SK-N-SH (cell line): ENCODE data around the gene ASAP3. TPM values are rescaled to one million over a fixed set of nuclear protein-coding genes. Genes with fewer than 3 reads are reported as not detected.

Source experiments
- CTCF ChIA-PET: fragments of 300-600, 350-600 bp; formaldehyde crosslinking; extraction: SDS; loops from one replicate; lab custom pipeline; 2021; lab: Yijun Ruan, JAX
- POLR2A ChIA-PET: fragments of 350-600 bp; sonication (Branson Sonifier 250); formaldehyde crosslinking; extraction: SDS; loops from one replicate; lab custom pipeline; 2020; ENCODE audit warnings: antibody characterized with exemption, inconsistent platforms; lab: Yijun Ruan, JAX
- DNase-seq: peaks from one replicate; pipeline ENCODE4 v3.0.0; 2012
- H2AFZ ChIP-seq: fragments of 200-600 bp; sonication (generic); 2 replicates; pipeline ENCODE4 v1.8.1; 2016; ENCODE audit warnings: antibody characterized with exemption, mild to moderate bottlenecking, low read depth
- H3F3A ChIP-seq: fragments of 200-600 bp; sonication (generic); replicated peaks from 2 replicates; pipeline ENCODE3; 2016; ENCODE audit warnings: antibody characterized with exemption, mild to moderate bottlenecking; ENCODE audit not compliant: insufficient read depth
- H3K27ac ChIP-seq, 2 experiments: fragments of 200-500 bp in 1 of 2; fragments of 200-600 bp in 1 of 2; sonication (Bioruptor generic) in 1 of 2; sonication (generic), shearing (Covaris generic) in 1 of 2; 2 replicates each; pipeline versions ENCODE4 v1.5.1 to v1.6.1; 2014 to 2016; ENCODE audit warnings: low read depth in 2 of 2, inconsistent platforms in 1 of 2, low read length in 1 of 2, mild to moderate bottlenecking in 1 of 2, mixed read lengths in 1 of 2
- H3K27me3 ChIP-seq: fragments of 200-600 bp; sonication (generic), shearing (Covaris generic); 2 replicates; pipeline ENCODE4 v1.6.1; 2016; ENCODE audit warnings: mixed run types; ENCODE audit not compliant: insufficient read depth
- H3K36me3 ChIP-seq, 2 experiments: fragments of 200-500 bp in 1 of 2; fragments of 200-600 bp in 1 of 2; sonication (Bioruptor generic) in 1 of 2; sonication (generic) in 1 of 2; replicated peaks in 1 of 2; 2 replicates each; pipeline versions ENCODE3 to v1.5.1; 2014 to 2016; ENCODE audit warnings: low read length in 1 of 2, mild to moderate bottlenecking in 1 of 2; ENCODE audit not compliant: insufficient read depth in 2 of 2, control insufficient read depth in 1 of 2
- H3K4me1 ChIP-seq, 2 experiments: fragments of 200-500 bp in 1 of 2; fragments of 200-600 bp in 1 of 2; sonication (Bioruptor generic) in 1 of 2; sonication (generic), shearing (Covaris generic) in 1 of 2; 2 replicates each; pipeline versions ENCODE4 v1.5.1 to v1.6.1; 2014 to 2016; ENCODE audit warnings: low read depth in 1 of 2, low read length in 1 of 2, mixed run types in 1 of 2; ENCODE audit not compliant: insufficient read depth in 2 of 2, control insufficient read depth in 1 of 2
- H3K4me2 ChIP-seq: fragments of 200-600 bp; sonication (generic), shearing (Covaris generic); 2 replicates; pipeline ENCODE4 v1.6.1; 2017; ENCODE audit warnings: mixed run types
- H3K4me3 ChIP-seq, 2 experiments: fragments of 200-500 bp in 1 of 2; fragments of 200-600 bp in 1 of 2; sonication (Bioruptor generic) in 1 of 2; sonication (generic), shearing (Covaris generic) in 1 of 2; 2 replicates each; pipeline versions ENCODE4 v1.5.1 to v1.8.1; 2014 to 2016; ENCODE audit warnings: low read depth in 2 of 2, inconsistent platforms in 1 of 2, low read length in 1 of 2, mild to moderate bottlenecking in 1 of 2, mixed read lengths in 1 of 2, moderate library complexity in 1 of 2
- H3K79me2 ChIP-seq: fragments of 200-600 bp; sonication (generic); 2 replicates; pipeline ENCODE4 v1.8.1; 2017; ENCODE audit warnings: mild to moderate bottlenecking; ENCODE audit not compliant: insufficient read depth
- H3K9ac ChIP-seq: fragments of 200-600 bp; sonication (generic); 2 replicates; pipeline ENCODE4 v1.6.1; 2017; ENCODE audit warnings: mixed run types
- H3K9me2 ChIP-seq: fragments of 200-600 bp; sonication (generic); 2 replicates; pipeline ENCODE4 v1.6.1; 2017; ENCODE audit warnings: mixed run types
- H3K9me3 ChIP-seq: fragments of 200-600 bp; sonication (generic); 2 replicates; pipeline ENCODE4 v1.6.1; 2017; ENCODE audit warnings: mixed run types, mild to moderate bottlenecking, moderate library complexity
- H4K20me1 ChIP-seq: fragments of 200-600 bp; sonication (generic); 2 replicates; pipeline ENCODE4 v1.6.1; 2017; ENCODE audit warnings: mild to moderate bottlenecking, mixed run types; ENCODE audit not compliant: insufficient read depth
- ELF1 ChIP-seq: IDR thresholded peaks from 2 replicates; pipeline ENCODE4 v1.4.0; 2012
- EZH2phosphoT487 ChIP-seq: fragments of 200-600 bp; sonication (generic); IDR thresholded peaks from 2 replicates; pipeline ENCODE4 v1.6.1; 2017; ENCODE audit warnings: low read depth, mixed run types, mild to moderate bottlenecking, antibody characterized with exemption, moderate library complexity, borderline replicate concordance
- FOSL2 ChIP-seq: IDR thresholded peaks from 2 replicates; pipeline ENCODE4 v1.4.0; 2012; ENCODE audit warnings: low read depth, mild to moderate bottlenecking, moderate library complexity, borderline replicate concordance
- FOXJ3 ChIP-seq: sonication (generic); formaldehyde crosslinking; IDR thresholded peaks from 2 replicates; pipeline ENCODE4 v1.5.1; 2020; ENCODE audit warnings: mild to moderate bottlenecking, missing genetic modification reagents
- FOXM1 ChIP-seq: IDR thresholded peaks from 2 replicates; pipeline ENCODE4 v1.4.0; 2012; ENCODE audit warnings: low read depth, mild to moderate bottlenecking
- GABPA ChIP-seq: IDR thresholded peaks from 2 replicates; pipeline ENCODE4 v1.4.0; 2012; ENCODE audit warnings: low read depth, mild to moderate bottlenecking
- GATA2 ChIP-seq: sonication (generic); formaldehyde crosslinking; IDR thresholded peaks from 2 replicates; pipeline ENCODE4 v1.5.0; 2020; ENCODE audit warnings: mild to moderate bottlenecking, missing genetic modification reagents
- IRF3 ChIP-seq: fragments of 150-350 bp; IDR thresholded peaks from 2 replicates; pipeline ENCODE4 v1.6.1; 2016; ENCODE audit warnings: mild to moderate bottlenecking, low read depth, low read length
- JUND ChIP-seq: IDR thresholded peaks from 2 replicates; pipeline ENCODE4 v1.4.0; 2012
- MAX ChIP-seq: IDR thresholded peaks from 2 replicates; pipeline ENCODE4 v1.4.0; 2012; ENCODE audit warnings: low read depth
- MEF2A ChIP-seq: IDR thresholded peaks from 2 replicates; pipeline ENCODE4 v1.4.0; 2012; ENCODE audit warnings: low read depth, borderline replicate concordance
- MXI1 ChIP-seq: IDR thresholded peaks from 2 replicates; pipeline ENCODE4 v1.6.1; 2012; ENCODE audit warnings: mild to moderate bottlenecking, low read depth, low read length, improper control_type of control experiment
- NFIC ChIP-seq: IDR thresholded peaks from 2 replicates; pipeline ENCODE4 v1.4.0; 2012; ENCODE audit warnings: borderline replicate concordance
- PBX3 ChIP-seq: IDR thresholded peaks from 2 replicates; pipeline ENCODE4; 2012
- POLR2AphosphoS5 ChIP-seq: IDR thresholded peaks from 2 replicates; pipeline ENCODE4 v1.6.1; 2012; ENCODE audit warnings: low read depth, low read length
- RCOR1 ChIP-seq: fragments of 150-350 bp; IDR thresholded peaks from 2 replicates; pipeline ENCODE4 v1.6.1; 2017; ENCODE audit warnings: antibody characterized with exemption, low read length
- SMC3 ChIP-seq: IDR thresholded peaks from 2 replicates; pipeline ENCODE4 v1.6.1; 2012; ENCODE audit warnings: low read depth, low read length, improper control_type of control experiment
- TAF1 ChIP-seq: IDR thresholded peaks from 2 replicates; pipeline ENCODE4 v1.6.1; 2012; ENCODE audit warnings: low read depth, mild to moderate bottlenecking, low read length, moderate library complexity, borderline replicate concordance
- USF1 ChIP-seq: IDR thresholded peaks from 2 replicates; pipeline ENCODE4 v1.4.0; 2012; ENCODE audit warnings: low read depth, borderline replicate concordance
- YY1 ChIP-seq: IDR thresholded peaks from 2 replicates; pipeline ENCODE4 v1.4.0; 2012; ENCODE audit warnings: low read depth, mild to moderate bottlenecking
- WGBS: methylation state at CpG from one replicate; pipeline ENCODE4 v1.1.6; 2017; ENCODE audit warnings: low lambda C conversion rate; 5-methylcytosine and 5-hydroxymethylcytosine counted together
- polyA plus RNA-seq, 3 experiments: library from polyadenylated mRNA; depleted of rRNA; stranded (reverse); fragments of >200 nt; gene quantifications; 2 replicates each; pipeline ENCODE4 v1.2.3, GENCODE V29; 2012

Gene ASAP3
- polyA plus RNA-seq, 1 of the 3 experiments (the other 2 are of a cell fraction): 19.6 TPM

GRCh38 chr1:23395849-23396248 is 88.1 kb downstream of the ASAP3 start:
- Histone ChIP-seq H3K9me2 (no peaks in the 10 kb centered on the region), H3K4me1 (peaks cover 6 to 20% of the 10 kb centered on the region in 2 experiments; a peak in 3 of 4 replicates), H3K27me3 (no peaks in the 10 kb centered on the region), H3K36me3 (no peaks in the 10 kb centered on the region), H3K9me3 (no peaks in the 10 kb centered on the region), H3K4me2 (no peak overlapping the region), H4K20me1 (no peaks in the 10 kb centered on the region), H2AFZ (no peak overlapping the region), H3K79me2 (no peaks in the 10 kb centered on the region), H3K4me3 (no peak overlapping the region), H3F3A (peaks cover 31% of the 10 kb centered on the region), H3K9ac (no peak overlapping the region), H3K27ac (peak overlapping the region in 1 of 2 experiments; percentile 88; a peak in 2 of 4 replicates)
- TF ChIP-seq FOXJ3 (CRISPR knock-in tag): no peak
- TF ChIP-seq IRF3: no peak
- no peak for TF ChIP-seq JUND
- TF ChIP-seq ELF1: no peak
- TF ChIP-seq NFIC: no peak
- TF ChIP-seq POLR2AphosphoS5: no peak
- TF ChIP-seq RCOR1: no peak
- no peak for TF ChIP-seq TAF1
- no peak for TF ChIP-seq GATA2 (CRISPR knock-in tag)
- no peak for TF ChIP-seq MEF2A
- no peak for TF ChIP-seq MXI1
- no peak for DNase-seq
- ChIA-PET POLR2A (no interaction called here), CTCF (interaction anchor here (3.0 kb wide), 1 partner anchor 8 kb away, joined by 31 read pairs; no protein-coding TSS in a partner anchor)
- WGBS: 95% methylated on average over 4 of the region's 4 CpGs

GRCh38 chr1:23395154-23395724 is 88.7 kb downstream of the ASAP3 start:
- 81% methylated on average over 6 of the region's 8 CpGs for WGBS
- peak overlapping the region in 1 of 2 experiments; percentile 26; a peak in 2 of 4 replicates for H3K4me3 ChIP-seq
- H3K9me2 ChIP-seq: no peaks in the 10 kb centered on the region
- H3F3A ChIP-seq: peaks cover 31% of the 10 kb centered on the region
- no peak for DNase-seq
- TF ChIP-seq USF1 (no peak), ELF1 (no peak), SMC3 (no peak), FOXJ3 (CRISPR knock-in tag) (no peak), MAX (no peak), JUND (no peak), GABPA (no peak), YY1 (no peak), PBX3 (no peak), RCOR1 (no peak), FOSL2 (no peak), IRF3 (no peak), EZH2phosphoT487 (no peak), FOXM1 (no peak)
- TF ChIP-seq, all 33 proteins: peak for 0
- peak overlapping the region; percentile 70 to 88 for H3K27ac ChIP-seq
- H3K79me2 ChIP-seq: no peaks in the 10 kb centered on the region
- POLR2A ChIA-PET: interaction anchor here (1.0 kb wide), 1 partner anchor 10 kb away, joined by 3 read pairs; no protein-coding TSS in a partner anchor
- CTCF ChIA-PET: interaction anchor here (3.0 kb wide), 1 partner anchor 9 kb away, joined by 31 read pairs; no protein-coding TSS in a partner anchor
- peaks cover 6 to 20% of the 10 kb centered on the region in 2 experiments; a peak in 3 of 4 replicates for H3K4me1 ChIP-seq
- H3K9me3 ChIP-seq: no peaks in the 10 kb centered on the region
- H2AFZ ChIP-seq: peak overlapping the region; percentile 25; the same call in 1 of the 2 replicates
- H3K4me2 ChIP-seq: peak overlapping the region; percentile 66
- H3K9ac ChIP-seq: peak overlapping the region; percentile 32; the same call in 1 of the 2 replicates
- H4K20me1 ChIP-seq: no peaks in the 10 kb centered on the region
- no peaks in the 10 kb centered on the region for H3K27me3 ChIP-seq
- no peaks in the 10 kb centered on the region for H3K36me3 ChIP-seq
